Measurements from ENCODE around the gene PELI3. TPM values are rescaled to one million over a fixed set of nuclear protein-coding genes. Genes with fewer than 3 reads are reported as not detected.
"Not testable (repeated sequence)": the region's sequence is repeated elsewhere in the genome, so short reads cannot be mapped to it uniquely, and the experiment has no call there.

PELI3 gene
- total RNA-seq, 4 donors from 2014 or later, result 14.4 to 26.4 (median 20.4) TPM

DNA sequence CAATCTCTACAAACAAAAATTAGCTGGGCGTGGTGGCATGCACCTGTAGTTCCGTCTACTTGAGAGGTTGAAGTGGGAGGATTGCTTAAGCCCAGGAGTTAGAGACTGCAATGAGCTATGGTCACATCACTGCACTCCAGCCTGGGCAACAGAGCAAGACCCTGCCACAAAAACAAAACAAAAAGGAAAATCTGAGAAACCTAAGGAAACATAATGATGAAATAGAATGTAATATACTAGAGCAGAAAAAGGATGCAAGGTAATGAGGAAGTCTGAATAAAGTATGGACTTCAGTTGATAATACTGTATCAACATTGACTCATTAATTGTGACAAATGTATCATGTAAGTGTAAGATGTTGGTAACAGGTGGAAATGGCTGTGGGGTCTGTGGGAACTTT, 37.8 kb upstream of the PELI3 start:
- Histone ChIP-seq H3K4me3 (no peak overlapping the region), H3K4me1 (no peaks in the 10 kb centered on the region), H3K27ac (no peak overlapping the region), H3K27me3 (no peaks in the 10 kb centered on the region), H3K9me3 (no peaks in the 10 kb centered on the region), H3K36me3 (peaks cover 0 to 25% (median 0%) of the 10 kb centered on the region in 3 donors)
- WGBS, 2 donors, result 87 to 96% methylated on average over 2 of the region's 2 CpGs
- no peak for DNase-seq (ENCODE audit: low spot score in 2 of 2)
- TF ChIP-seq EP300 (IDR thresholded peaks at IDR 0.05) (no peak), POLR2A (IDR thresholded peaks at IDR 0.05) (no peak)
- TF ChIP-seq, protein P1, sequence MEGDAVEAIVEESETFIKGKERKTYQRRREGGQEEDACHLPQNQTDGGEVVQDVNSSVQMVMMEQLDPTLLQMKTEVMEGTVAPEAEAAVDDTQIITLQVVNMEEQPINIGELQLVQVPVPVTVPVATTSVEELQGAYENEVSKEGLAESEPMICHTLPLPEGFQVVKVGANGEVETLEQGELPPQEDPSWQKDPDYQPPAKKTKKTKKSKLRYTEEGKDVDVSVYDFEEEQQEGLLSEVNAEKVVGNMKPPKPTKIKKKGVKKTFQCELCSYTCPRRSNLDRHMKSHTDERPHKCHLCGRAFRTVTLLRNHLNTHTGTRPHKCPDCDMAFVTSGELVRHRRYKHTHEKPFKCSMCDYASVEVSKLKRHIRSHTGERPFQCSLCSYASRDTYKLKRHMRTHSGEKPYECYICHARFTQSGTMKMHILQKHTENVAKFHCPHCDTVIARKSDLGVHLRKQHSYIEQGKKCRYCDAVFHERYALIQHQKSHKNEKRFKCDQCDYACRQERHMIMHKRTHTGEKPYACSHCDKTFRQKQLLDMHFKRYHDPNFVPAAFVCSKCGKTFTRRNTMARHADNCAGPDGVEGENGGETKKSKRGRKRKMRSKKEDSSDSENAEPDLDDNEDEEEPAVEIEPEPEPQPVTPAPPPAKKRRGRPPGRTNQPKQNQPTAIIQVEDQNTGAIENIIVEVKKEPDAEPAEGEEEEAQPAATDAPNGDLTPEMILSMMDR (IDR thresholded peaks at IDR 0.05), result no peak

DNA sequence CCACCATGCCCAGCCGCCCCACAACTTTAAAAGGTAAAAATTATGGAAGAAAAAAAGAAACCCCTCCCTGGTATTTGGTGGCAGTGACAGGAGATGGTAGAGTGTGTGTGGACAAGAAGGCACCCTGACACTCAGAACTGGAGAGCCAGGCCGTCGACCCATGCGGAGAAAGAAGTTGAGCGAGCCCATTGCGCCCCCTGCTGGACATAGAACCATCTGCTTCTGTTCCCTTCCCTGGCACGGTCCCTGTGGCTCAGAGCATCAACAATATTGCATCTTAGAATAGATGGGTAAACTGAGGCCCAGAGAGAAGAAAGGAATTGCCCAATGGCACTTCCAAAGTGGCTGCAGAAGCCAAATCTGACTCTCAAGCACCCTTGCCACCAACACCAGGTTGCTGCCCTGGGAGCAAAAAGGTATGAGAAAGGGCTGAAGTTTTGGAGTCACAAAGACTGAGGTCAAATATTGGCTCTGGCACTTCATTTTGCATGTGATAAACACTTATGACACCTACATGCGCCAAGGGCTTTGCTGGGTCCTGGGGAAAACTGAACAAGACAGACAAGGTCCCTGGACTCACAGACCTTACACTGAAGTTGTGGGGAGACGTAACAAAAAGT, 36.6 kb upstream of the PELI3 start:
- TF ChIP-seq, protein P1 (IDR thresholded peaks at IDR 0.05), result peak; percentile 32 to 76 (median 65)
- TF ChIP-seq EP300 (IDR thresholded peaks at IDR 0.05), result no peak
- peak; percentile 39 to 59 for DNase-seq (ENCODE audit: low spot score in 2 of 2)
- WGBS, 2 donors, result 29 to 32% methylated on average over 9 of the region's 9 CpGs
- H3K4me3 ChIP-seq, result no peak overlapping the region
- H3K4me1 ChIP-seq, result no peaks in the 10 kb centered on the region
- no peak overlapping the region for H3K27ac ChIP-seq
- no peaks in the 10 kb centered on the region for H3K27me3 ChIP-seq
- H3K9me3 ChIP-seq, result no peaks in the 10 kb centered on the region
- H3K36me3 ChIP-seq, result peaks cover 0 to 37% (median 0%) of the 10 kb centered on the region in 3 donors

DNA sequence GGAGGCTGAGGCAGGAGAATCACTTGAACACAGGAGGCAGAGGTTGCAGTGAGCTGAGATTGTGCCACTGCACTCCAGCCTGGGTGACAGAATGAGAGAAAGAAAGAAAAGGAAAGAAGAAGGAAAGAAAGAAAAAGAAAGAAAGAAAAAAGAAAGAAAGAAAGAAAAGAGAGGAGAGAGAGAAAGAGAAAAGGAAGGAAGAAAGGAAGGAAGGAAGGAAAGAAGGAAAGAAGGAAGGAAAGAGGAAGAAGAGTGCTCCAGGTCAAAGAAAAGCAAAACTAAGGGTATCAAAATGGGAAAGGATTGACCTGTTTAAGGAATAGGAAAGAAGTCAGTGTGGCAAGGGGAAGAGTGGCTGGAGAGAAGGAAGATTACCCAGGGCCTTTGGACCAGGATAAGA, 35.4 kb upstream of the PELI3 start:
- not testable (repeated sequence) for H3K27ac ChIP-seq; H3K27me3 ChIP-seq; DNase-seq (ENCODE audit: low spot score in 2 of 2); H3K9me3 ChIP-seq; H3K4me1 ChIP-seq; H3K4me3 ChIP-seq
- H3K36me3 ChIP-seq, result peaks cover 0 to 49% (median 0%) of the 10 kb centered on the region in 3 donors

DNA sequence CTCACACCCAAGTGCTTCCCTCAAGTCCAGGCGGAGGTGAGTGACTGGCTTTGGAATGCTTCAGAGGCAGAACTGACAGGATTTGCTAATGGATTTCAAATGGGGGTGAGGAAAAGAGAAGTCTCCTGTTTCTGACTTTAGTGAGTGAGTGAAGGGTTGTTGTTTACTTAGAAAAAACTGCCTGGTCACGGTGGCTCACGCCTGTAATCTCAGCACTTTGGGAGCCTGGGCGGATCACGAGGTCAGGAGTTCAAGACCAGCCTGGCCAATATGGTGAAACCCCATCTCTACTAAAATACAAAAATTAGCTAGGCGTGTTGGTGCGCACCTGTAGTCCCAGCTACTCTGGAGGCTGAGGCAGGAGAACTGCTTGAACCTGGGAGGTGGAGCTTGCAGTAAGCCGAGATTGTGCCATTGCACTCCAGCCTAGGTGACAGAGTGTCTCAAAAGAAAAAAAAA, 34.8 kb upstream of the PELI3 start:
- H3K27me3 ChIP-seq; DNase-seq (ENCODE audit: low spot score in 2 of 2); H3K4me3 ChIP-seq; H3K9me3 ChIP-seq; H3K4me1 ChIP-seq; H3K27ac ChIP-seq: not testable (repeated sequence)
- WGBS, 2 donors, result 84 to 86% methylated on average over 8 of the region's 8 CpGs
- H3K36me3 ChIP-seq, result peaks cover 0 to 55% (median 0%) of the 10 kb centered on the region in 3 donors

DNA sequence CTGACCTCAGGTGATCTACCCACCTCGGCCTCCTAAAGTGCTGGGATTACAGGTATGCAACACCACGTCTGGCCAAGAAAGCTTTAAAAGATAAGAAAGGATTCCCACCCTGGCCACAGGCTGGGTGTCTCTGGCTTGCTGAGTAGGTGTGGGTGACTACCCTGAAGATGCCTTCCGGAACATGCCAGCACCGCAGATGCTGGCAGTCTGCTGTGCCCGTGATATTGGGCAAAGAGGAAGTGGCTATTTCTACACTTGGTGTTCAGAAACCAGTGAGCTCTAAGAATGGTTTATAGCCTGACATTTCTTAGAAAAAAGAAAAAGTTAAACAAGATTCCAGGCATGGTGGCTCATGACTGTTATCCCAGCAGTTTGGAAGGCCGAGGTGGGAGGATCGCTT, 34.1 kb upstream of the PELI3 start:
- peaks cover 0 to 57% (median 0%) of the 10 kb centered on the region in 3 donors for H3K36me3 ChIP-seq
- TF ChIP-seq, protein P1 (IDR thresholded peaks at IDR 0.05), result no peak
- TF ChIP-seq EP300 (IDR thresholded peaks at IDR 0.05) (no peak), POLR2A (IDR thresholded peaks at IDR 0.05) (no peak)
- no peak overlapping the region for H3K27ac ChIP-seq
- H3K4me3 ChIP-seq, result no peak overlapping the region
- no peaks in the 10 kb centered on the region for H3K27me3 ChIP-seq
- H3K9me3 ChIP-seq, result no peaks in the 10 kb centered on the region
- H3K4me1 ChIP-seq, result peaks cover 0 to 9% (median 0%) of the 10 kb centered on the region in 4 donors
- DNase-seq (ENCODE audit: low spot score in 2 of 2), result no peak
- 85 to 86% methylated on average over 6 to 7 of the region's 7 CpGs for WGBS, 2 donors

DNA sequence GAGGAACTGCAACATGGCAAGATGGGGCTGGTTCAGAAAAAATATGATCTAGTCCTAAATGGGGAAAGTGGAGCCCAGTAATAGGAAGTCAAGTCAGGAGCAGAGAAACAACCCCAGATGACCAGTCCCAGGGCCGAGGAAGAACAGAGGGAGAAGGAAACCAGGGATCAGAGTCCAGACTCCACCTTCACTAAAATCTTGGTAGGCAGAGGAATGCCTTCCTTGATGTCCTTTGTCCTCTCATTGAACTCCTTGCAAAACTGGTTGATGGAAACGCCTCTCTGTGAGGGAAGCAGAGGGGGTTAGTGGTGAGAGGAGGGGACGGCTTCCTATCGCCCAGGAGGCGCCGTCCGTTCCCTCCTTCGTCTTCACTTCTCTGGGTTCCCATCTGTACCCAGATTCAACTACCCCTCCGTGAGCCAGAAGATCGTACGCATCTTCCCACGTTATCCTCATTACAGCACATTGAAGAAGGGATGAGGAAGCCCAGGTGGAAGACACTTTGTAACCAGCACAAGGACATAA, 28.7 kb upstream of the PELI3 start:
- TF ChIP-seq EP300 (IDR thresholded peaks at IDR 0.05), result no peak
- no peak for TF ChIP-seq POLR2A (IDR thresholded peaks at IDR 0.05)
- TF ChIP-seq, protein P1 (IDR thresholded peaks at IDR 0.05), result no peak
- peaks cover 0 to 17% (median 6%) of the 10 kb centered on the region in 4 donors for H3K4me1 ChIP-seq
- H3K4me3 ChIP-seq, result peak overlapping the region; percentile 45 to 87 (median 80)
- WGBS, 2 donors, result 8 to 11% methylated on average over 12 of the region's 12 CpGs
- H3K27me3 ChIP-seq, result no peaks in the 10 kb centered on the region
- no peak for DNase-seq (ENCODE audit: low spot score in 2 of 2)
- peak overlapping the region in 3 of 4 donors; percentile 82 to 91 (median 82) for H3K27ac ChIP-seq
- peaks cover 0 to 41% (median 0%) of the 10 kb centered on the region in 3 donors for H3K36me3 ChIP-seq
- peaks cover 0 to 7% (median 0%) of the 10 kb centered on the region in 4 donors for H3K9me3 ChIP-seq
